ENCODE results near the gene RNF13. TPM values are rescaled to one million over a fixed set of nuclear protein-coding genes. Genes with fewer than 3 reads are reported as not detected.

RNF13 gene
- total RNA-seq, 1 donor from 2014 or later: 49.9 TPM

- DNase-seq (ENCODE audit: low read depth): no peak
- peaks cover 11% of the 10 kb centered on the region for H3K4me1 Mint-ChIP-seq (ENCODE audit: low read depth, unreplicated experiment)
- Histone ChIP-seq H3K27me3 (ENCODE audit: insufficient read depth, low read length) (no peaks in the 10 kb centered on the region), H3K4me3 (ENCODE audit: insufficient read depth, low read depth, low read length) (no peak overlapping the region), H3K4me1 (ENCODE audit: insufficient read depth, low read length) (no peaks in the 10 kb centered on the region), H4K20me1 (ENCODE audit: insufficient read depth, low read length) (no peaks in the 10 kb centered on the region), H3K4me2 (ENCODE audit: low read length) (no peak overlapping the region), H2AFZ (ENCODE audit: low read depth, low read length) (no peak overlapping the region), H3K9ac (ENCODE audit: low read length) (no peak overlapping the region), H3K27ac (ENCODE audit: low read depth, low read length) (no peak overlapping the region), H3K79me2 (ENCODE audit: insufficient read depth, low read length) (no peaks in the 10 kb centered on the region), H3K9me3 (ENCODE audit: insufficient read depth, low read depth, low read length) (no peaks in the 10 kb centered on the region), H3K36me3 (ENCODE audit: insufficient read depth, low read length) (no peaks in the 10 kb centered on the region)
- FAIRE-seq: no peak
- no peaks in the 10 kb centered on the region for H3K36me3 Mint-ChIP-seq (ENCODE audit: low read depth, unreplicated experiment)
- no peak overlapping the region for H3K4me3 Mint-ChIP-seq (ENCODE audit: unreplicated experiment)
- no peak for TF ChIP-seq EZH2 (IDR thresholded peaks at IDR 0.05; ENCODE audit: insufficient read depth, low read length)
- TF ChIP-seq, protein P1, sequence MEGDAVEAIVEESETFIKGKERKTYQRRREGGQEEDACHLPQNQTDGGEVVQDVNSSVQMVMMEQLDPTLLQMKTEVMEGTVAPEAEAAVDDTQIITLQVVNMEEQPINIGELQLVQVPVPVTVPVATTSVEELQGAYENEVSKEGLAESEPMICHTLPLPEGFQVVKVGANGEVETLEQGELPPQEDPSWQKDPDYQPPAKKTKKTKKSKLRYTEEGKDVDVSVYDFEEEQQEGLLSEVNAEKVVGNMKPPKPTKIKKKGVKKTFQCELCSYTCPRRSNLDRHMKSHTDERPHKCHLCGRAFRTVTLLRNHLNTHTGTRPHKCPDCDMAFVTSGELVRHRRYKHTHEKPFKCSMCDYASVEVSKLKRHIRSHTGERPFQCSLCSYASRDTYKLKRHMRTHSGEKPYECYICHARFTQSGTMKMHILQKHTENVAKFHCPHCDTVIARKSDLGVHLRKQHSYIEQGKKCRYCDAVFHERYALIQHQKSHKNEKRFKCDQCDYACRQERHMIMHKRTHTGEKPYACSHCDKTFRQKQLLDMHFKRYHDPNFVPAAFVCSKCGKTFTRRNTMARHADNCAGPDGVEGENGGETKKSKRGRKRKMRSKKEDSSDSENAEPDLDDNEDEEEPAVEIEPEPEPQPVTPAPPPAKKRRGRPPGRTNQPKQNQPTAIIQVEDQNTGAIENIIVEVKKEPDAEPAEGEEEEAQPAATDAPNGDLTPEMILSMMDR (IDR thresholded peaks at IDR 0.05; ENCODE audit: insufficient read depth, low read depth, low read length): no peak
- no peak overlapping the region for H3K27ac Mint-ChIP-seq (ENCODE audit: unreplicated experiment)
- H3K9me3 Mint-ChIP-seq (ENCODE audit: unreplicated experiment): no peaks in the 10 kb centered on the region
- H3K27me3 Mint-ChIP-seq (ENCODE audit: low read depth, unreplicated experiment): no peaks in the 10 kb centered on the region
Observed at GRCh38 chr3:149772861-149773260, 40.2 kb upstream of the RNF13 start.

DNA sequence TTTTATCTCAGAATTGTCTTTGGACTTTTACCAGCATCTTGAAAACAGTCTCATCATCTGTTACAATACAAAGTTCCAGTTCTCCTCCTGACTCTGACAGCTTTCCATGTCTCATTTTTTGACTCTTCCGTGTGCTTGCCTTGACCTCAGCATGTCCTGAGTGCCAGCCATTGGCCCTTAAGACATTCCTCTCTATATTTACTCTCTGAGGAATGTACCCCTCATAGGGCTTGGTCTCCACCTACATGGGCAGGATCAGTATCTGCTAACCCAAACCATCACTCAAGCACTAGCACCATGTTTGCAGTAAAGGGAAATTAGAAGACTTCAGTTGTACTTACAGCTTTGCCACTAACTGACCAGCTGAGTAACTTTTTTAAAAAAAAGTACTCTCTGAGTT, 36.8 kb upstream of the RNF13 start:
- Histone ChIP-seq H3K9me3 (ENCODE audit: insufficient read depth, low read depth, low read length) (no peaks in the 10 kb centered on the region), H3K4me3 (ENCODE audit: insufficient read depth, low read depth, low read length) (no peak overlapping the region), H3K9ac (ENCODE audit: low read length) (no peak overlapping the region), H4K20me1 (ENCODE audit: insufficient read depth, low read length) (no peaks in the 10 kb centered on the region), H2AFZ (ENCODE audit: low read depth, low read length) (no peak overlapping the region), H3K27ac (ENCODE audit: low read depth, low read length) (no peak overlapping the region), H3K4me1 (ENCODE audit: insufficient read depth, low read length) (no peaks in the 10 kb centered on the region), H3K4me2 (ENCODE audit: low read length) (no peak overlapping the region), H3K27me3 (ENCODE audit: insufficient read depth, low read length) (no peaks in the 10 kb centered on the region), H3K79me2 (ENCODE audit: insufficient read depth, low read length) (no peaks in the 10 kb centered on the region), H3K36me3 (ENCODE audit: insufficient read depth, low read length) (no peaks in the 10 kb centered on the region)
- no peak overlapping the region for H3K4me3 Mint-ChIP-seq (ENCODE audit: unreplicated experiment)
- no peaks in the 10 kb centered on the region for H3K27me3 Mint-ChIP-seq (ENCODE audit: low read depth, unreplicated experiment)
- no peak overlapping the region for H3K27ac Mint-ChIP-seq (ENCODE audit: unreplicated experiment)
- H3K36me3 Mint-ChIP-seq (ENCODE audit: low read depth, unreplicated experiment): no peaks in the 10 kb centered on the region
- no peak for DNase-seq (ENCODE audit: low read depth)
- peaks cover 13% of the 10 kb centered on the region for H3K4me1 Mint-ChIP-seq (ENCODE audit: low read depth, unreplicated experiment)
- H3K9me3 Mint-ChIP-seq (ENCODE audit: unreplicated experiment): no peaks in the 10 kb centered on the region
- TF ChIP-seq EZH2 (IDR thresholded peaks at IDR 0.05; ENCODE audit: insufficient read depth, low read length): no peak
- TF ChIP-seq, protein P1 (IDR thresholded peaks at IDR 0.05; ENCODE audit: insufficient read depth, low read depth, low read length): no peak
- FAIRE-seq: no peak

GRCh38 chr3:149777414-149778214, 35.4 kb upstream of the RNF13 start:
- DNase-seq (ENCODE audit: low read depth): no peak

More at GRCh38 chr3:149777414-149778214, 35.4 kb upstream of the RNF13 start:
- H3K9me3 Mint-ChIP-seq (ENCODE audit: unreplicated experiment): no peaks in the 10 kb centered on the region
- Histone ChIP-seq H3K9me3 (ENCODE audit: insufficient read depth, low read depth, low read length) (no peaks in the 10 kb centered on the region), H3K4me2 (ENCODE audit: low read length) (no peak overlapping the region), H3K27ac (ENCODE audit: low read depth, low read length) (no peak overlapping the region), H3K36me3 (ENCODE audit: insufficient read depth, low read length) (no peaks in the 10 kb centered on the region), H3K79me2 (ENCODE audit: insufficient read depth, low read length) (no peaks in the 10 kb centered on the region), H3K4me3 (ENCODE audit: insufficient read depth, low read depth, low read length) (no peak overlapping the region), H2AFZ (ENCODE audit: low read depth, low read length) (peak overlapping the region; percentile 20), H4K20me1 (ENCODE audit: insufficient read depth, low read length) (no peaks in the 10 kb centered on the region), H3K9ac (ENCODE audit: low read length) (no peak overlapping the region), H3K27me3 (ENCODE audit: insufficient read depth, low read length) (no peaks in the 10 kb centered on the region), H3K4me1 (ENCODE audit: insufficient read depth, low read length) (no peaks in the 10 kb centered on the region)
- H3K27me3 Mint-ChIP-seq (ENCODE audit: low read depth, unreplicated experiment): no peaks in the 10 kb centered on the region
- FAIRE-seq: no peak
- TF ChIP-seq, protein P1 (IDR thresholded peaks at IDR 0.05; ENCODE audit: insufficient read depth, low read depth, low read length): no peak
- no peak for TF ChIP-seq EZH2 (IDR thresholded peaks at IDR 0.05; ENCODE audit: insufficient read depth, low read length)
- no peaks in the 10 kb centered on the region for H3K36me3 Mint-ChIP-seq (ENCODE audit: low read depth, unreplicated experiment)
- peaks cover 13% of the 10 kb centered on the region for H3K4me1 Mint-ChIP-seq (ENCODE audit: low read depth, unreplicated experiment)
- H3K27ac Mint-ChIP-seq (ENCODE audit: unreplicated experiment): peak overlapping the region; percentile 50
- no peak overlapping the region for H3K4me3 Mint-ChIP-seq (ENCODE audit: unreplicated experiment)
